Right ventricle myocardium superior (tissue), 1 donor: Measurements from ENCODE around the gene MOGAT3. TPM values are rescaled to one million over a fixed set of nuclear protein-coding genes. Genes with fewer than 3 reads are reported as not detected.
A peak's percentile ranks its signal among the peaks of the same experiment; 100 is the strongest.

ENCODE experiments used
- ATAC-seq: fragments of 200-7000 bp; cut with Tn5 transposase; one replicate; pipeline ENCODE4 v1.9.1; 2020; ENCODE audit warnings: mild to moderate bottlenecking; ENCODE audit not compliant: poor library complexity
- DNase-seq: peaks from one replicate; pipeline ENCODE4 v3.0.0-alpha.2; 2020
- intact Hi-C: fragments of 100-400 bp; cut with DNase I; formaldehyde crosslinking; loops from one replicate; pipeline ENCODE4 v1.11.2; 2022
- total RNA-seq: library from RNA; stranded (reverse); fragmentation: NEBNext Ultra II Directional; extraction: Animal tissue kit (Norgen Biotek cat#: 25700); gene quantifications from one replicate; pipeline ENCODE4 v1.2.1, GENCODE V29; 2021
- donor health status: DM: no; HTN: yes; CAD: no; lungs with severe emphysema.

MOGAT3 gene
- total RNA-seq, 1 donor from 2014 or later = not detected

- no peak for ATAC-seq
- DNase-seq = no peak
- intact Hi-C loops = no loop called here
These were observed 34.7 kb downstream of the MOGAT3 start for GRCh38 chr7:101165958-101166647.

- peak; percentile 96 for ATAC-seq
- intact Hi-C loops = no loop called here
- DNase-seq = peak; percentile 96
These were observed 35.5 kb downstream of the MOGAT3 start, which contains the start of gene VGF for GRCh38 chr7:101165075-101165957. VGF (minus strand) TSS chr7:101165569; CDS start chr7:101164843, 726 bp downstream.

- DNase-seq (no peak), ATAC-seq (peak; percentile 38)
- intact Hi-C loops = no loop called here
These were observed 36.6 kb downstream of the MOGAT3 start for GRCh38 chr7:101164071-101164840.

GRCh38 chr7:101163279-101164070, 37.4 kb downstream of the MOGAT3 start:
- intact Hi-C loops = no loop called here
- ATAC-seq = no peak
- DNase-seq = no peak

- intact Hi-C loops = no loop called here
- ATAC-seq (peak; percentile 19), DNase-seq (no peak)
These were observed 38.1 kb downstream of the MOGAT3 start for GRCh38 chr7:101162551-101163278.

GRCh38 chr7:101161692-101162471, 39.0 kb downstream of the MOGAT3 start:
- ATAC-seq = no peak
- no peak for DNase-seq

GRCh38 chr7:101160910-101161309, 39.9 kb downstream of the MOGAT3 start:
- DNase-seq (no peak), ATAC-seq (no peak)
- intact Hi-C loops = no loop called here

More at GRCh38 chr7:101161692-101162471, 39.0 kb downstream of the MOGAT3 start:
- intact Hi-C loops = no loop called here

GRCh38 chr7:101159696-101160674, 40.9 kb downstream of the MOGAT3 start:
- DNase-seq (no peak), ATAC-seq (no peak)
- intact Hi-C loops = no loop called here

- intact Hi-C loops = no loop called here
- DNase-seq (no peak), ATAC-seq (no peak)
These were observed 43.8 kb downstream of the MOGAT3 start for GRCh38 chr7:101156866-101157589.

GRCh38 chr7:101156277-101156676, 44.6 kb downstream of the MOGAT3 start:
- ATAC-seq = no peak
- intact Hi-C loops = no loop called here
- no peak for DNase-seq

GRCh38 chr7:101155303-101155702, 45.5 kb downstream of the MOGAT3 start:
- DNase-seq = no peak
- intact Hi-C loops = no loop called here
- ATAC-seq = no peak

- intact Hi-C loops = no loop called here
- peak; percentile 47 for ATAC-seq
- no peak for DNase-seq
These were observed 46.1 kb downstream of the MOGAT3 start for GRCh38 chr7:101154693-101155102.

- intact Hi-C loops = no loop called here
- ATAC-seq (peak; percentile 99), DNase-seq (peak; percentile 96)
These were observed 46.7 kb downstream of the MOGAT3 start, which contains the start of gene AP1S1 for GRCh38 chr7:101153969-101154692. AP1S1 (plus strand) TSS chr7:101154476; CDS start chr7:101154515, 39 bp downstream.

GRCh38 chr7:101151908-101152651, 48.8 kb downstream of the MOGAT3 start:
- intact Hi-C loops = no loop called here
- DNase-seq (no peak), ATAC-seq (no peak)
